Fibroblast of skin of right quadriceps (primary cell): Measurements from ENCODE around the gene EBLN2.
A peak's percentile ranks its signal among the peaks of the same experiment; 100 is the strongest.

Experiments
- DNase-seq: peaks from one replicate; pipeline ENCODE4 v3.0.0-alpha.2; 2013

EBLN2 gene

GRCh38 chr3:73061416-73061815 lies at the start of gene EBLN2:
Gene EBLN2, plus strand, starts transcription at chr3:73061659. Its CDS starts 423 bp downstream, at chr3:73062082.
- no peak for DNase-seq

- no peak for DNase-seq
Measured at GRCh38 chr3:73018298-73018697, 43.2 kb upstream of the EBLN2 start.

GRCh38 chr3:73018790-73019441 lies 42.5 kb upstream of the EBLN2 start:
- DNase-seq, result peak; percentile 21

- no peak for DNase-seq
Measured at GRCh38 chr3:73021301-73021835, 40.1 kb upstream of the EBLN2 start.

GRCh38 chr3:73024836-73025235 lies 36.6 kb upstream of the EBLN2 start:
- DNase-seq, result no peak

- no peak for DNase-seq
Measured at GRCh38 chr3:73026111-73026759, 35.2 kb upstream of the EBLN2 start.

GRCh38 chr3:73026760-73027113 lies 34.7 kb upstream of the EBLN2 start:
- DNase-seq, result no peak

- no peak for DNase-seq
Measured at GRCh38 chr3:73028803-73029202, 32.7 kb upstream of the EBLN2 start.

GRCh38 chr3:73029321-73029796 lies 32.1 kb upstream of the EBLN2 start:
- peak; percentile 86 for DNase-seq

GRCh38 chr3:73030073-73030597 lies 31.3 kb upstream of the EBLN2 start:
- no peak for DNase-seq

- DNase-seq, result no peak
Measured at GRCh38 chr3:73031573-73032103, 29.8 kb upstream of the EBLN2 start.

- DNase-seq, result peak; percentile 38
Measured at GRCh38 chr3:73036694-73037591, 24.5 kb upstream of the EBLN2 start.

GRCh38 chr3:73041537-73041936 lies 19.9 kb upstream of the EBLN2 start:
- no peak for DNase-seq

- no peak for DNase-seq
Measured at GRCh38 chr3:73043414-73043813, 18.0 kb upstream of the EBLN2 start.

GRCh38 chr3:73045391-73045790 lies 16.1 kb upstream of the EBLN2 start:
- no peak for DNase-seq

- DNase-seq, result no peak
Measured at GRCh38 chr3:73046195-73046594, 15.3 kb upstream of the EBLN2 start.

- no peak for DNase-seq
Measured at GRCh38 chr3:73049319-73049718, 12.1 kb upstream of the EBLN2 start.

- no peak for DNase-seq
Measured at GRCh38 chr3:73052857-73053256, 8.6 kb upstream of the EBLN2 start.

- no peak for DNase-seq
Measured at GRCh38 chr3:73055583-73055982, 5.9 kb upstream of the EBLN2 start.

- DNase-seq, result peak; percentile 40
Measured at GRCh38 chr3:73056014-73056844, 5.2 kb upstream of the EBLN2 start.

- DNase-seq, result no peak
Measured at GRCh38 chr3:73056845-73057150, 4.7 kb upstream of the EBLN2 start.

- DNase-seq, result peak; percentile 81
Measured at GRCh38 chr3:73060302-73060723, 1.1 kb upstream of the EBLN2 start.
